CD14-positive monocyte (primary cell): ENCODE measurements around the gene FRA10AC1. TPM values are rescaled to one million over a fixed set of nuclear protein-coding genes. Genes with fewer than 3 reads are reported as not detected.

Experiments used
- DNase-seq, 3 donors: peaks; one replicate each; pipeline ENCODE4 v3.0.0-alpha.2; 2011 to 2022
- H2AFZ ChIP-seq: 2 replicates; pipeline ENCODE4 v1.6.0; 2012; ENCODE audit warnings: mild to moderate bottlenecking, low read depth, low read length, inconsistent platforms; ENCODE audit not compliant: insufficient read depth, poor library complexity, severe bottlenecking
- H3K27ac ChIP-seq, 2 donors: 1 replicate in 1 of 2; 2 replicates in 1 of 2; pipeline ENCODE4 v1.5.1; 2012 to 2013; ENCODE audit warnings: low read length in 2 of 2, control low read depth in 1 of 2, inconsistent platforms in 1 of 2, low read depth in 1 of 2, mild to moderate bottlenecking in 1 of 2
- H3K27me3 ChIP-seq, 2 donors: one replicate each; pipeline versions ENCODE4 v1.6.0 to v1.6.1; 2011 to 2013; ENCODE audit warnings: low read length in 2 of 2; ENCODE audit not compliant: control insufficient read depth in 2 of 2, insufficient read depth in 2 of 2
- H3K36me3 ChIP-seq, 2 donors: replicated peaks in 1 of 2; 1 replicate in 1 of 2; 2 replicates in 1 of 2; pipeline versions ENCODE4 v1.5.1 to v1.6.1; 2012 to 2013; ENCODE audit warnings: low read length in 2 of 2, control low read depth in 1 of 2, inconsistent platforms in 1 of 2, mild to moderate bottlenecking in 1 of 2; ENCODE audit not compliant: insufficient read depth in 2 of 2, control insufficient read depth in 1 of 2
- H3K4me1 ChIP-seq, 2 donors: 1 replicate in 1 of 2; 2 replicates in 1 of 2; pipeline versions ENCODE4 v1.5.1 to v1.6.1; 2012 to 2013; ENCODE audit warnings: low read length in 2 of 2, control low read depth in 1 of 2, inconsistent platforms in 1 of 2, mild to moderate bottlenecking in 1 of 2, moderate library complexity in 1 of 2; ENCODE audit not compliant: insufficient read depth in 2 of 2, control insufficient read depth in 1 of 2
- H3K4me2 ChIP-seq: replicated peaks from 2 replicates; pipeline ENCODE3; 2012; ENCODE audit warnings: low read length, moderate library complexity, mild to moderate bottlenecking; ENCODE audit not compliant: poor library complexity, severe bottlenecking; ENCODE audit errors: extremely low read depth
- H3K4me3 ChIP-seq, 3 experiments: fragments of 200-600 bp in 1 of 3; sonication (generic) in 1 of 3; replicated peaks in 1 of 3; 1 replicate in 2 of 3; 2 replicates in 1 of 3; pipeline ENCODE4 v1.5.1; 2011 to 2013; ENCODE audit warnings: low read length in 3 of 3, mild to moderate bottlenecking in 3 of 3, control low read depth in 2 of 3, low read depth in 2 of 3, inconsistent platforms in 1 of 3, moderate library complexity in 1 of 3
- H3K79me2 ChIP-seq: 2 replicates; pipeline ENCODE4 v1.6.0; 2012; ENCODE audit warnings: mild to moderate bottlenecking, control low read depth, inconsistent platforms, low read length, moderate library complexity; ENCODE audit not compliant: insufficient read depth
- H3K9ac ChIP-seq: 2 replicates; pipeline ENCODE4 v1.6.0; 2017; ENCODE audit warnings: low read length, mild to moderate bottlenecking; ENCODE audit not compliant: insufficient read depth, poor library complexity, severe bottlenecking
- H3K9me3 ChIP-seq, 2 donors: replicated peaks in 1 of 2; 1 replicate in 1 of 2; 2 replicates in 1 of 2; pipeline versions ENCODE4 v1.5.1 to v1.6.1; 2012 to 2013; ENCODE audit warnings: low read length in 2 of 2, control low read depth in 1 of 2; ENCODE audit not compliant: control insufficient read depth in 1 of 2, insufficient read depth in 1 of 2
- H4K20me1 ChIP-seq: 2 replicates; pipeline ENCODE4 v1.6.0; 2012; ENCODE audit warnings: mild to moderate bottlenecking, low read length, control low read depth, moderate library complexity; ENCODE audit not compliant: insufficient read depth
- H3K27ac Mint-ChIP-seq, 7 donors: one replicate each; pipeline ENCODE4 v1.8.0; 2020; ENCODE audit warnings: mild to moderate bottlenecking in 7 of 7, mixed read lengths in 7 of 7, moderate library complexity in 6 of 7, inconsistent platforms in 2 of 7
- H3K27me3 Mint-ChIP-seq, 3 donors: one replicate each; pipeline ENCODE4 v1.8.0; 2021 to 2022; ENCODE audit warnings: low read depth in 3 of 3, mild to moderate bottlenecking in 3 of 3, mixed read lengths in 3 of 3, moderate library complexity in 3 of 3, inconsistent platforms in 1 of 3
- H3K36me3 Mint-ChIP-seq, 2 donors: one replicate each; pipeline ENCODE4 v1.8.0; 2020; ENCODE audit warnings: mixed read lengths in 2 of 2, inconsistent platforms in 1 of 2, mild to moderate bottlenecking in 1 of 2
- H3K4me1 Mint-ChIP-seq: one replicate; pipeline ENCODE4 v1.8.0; 2020; ENCODE audit warnings: mild to moderate bottlenecking, mixed read lengths
- H3K4me3 Mint-ChIP-seq, 2 donors: one replicate each; pipeline ENCODE4 v1.8.0; 2020; ENCODE audit warnings: mild to moderate bottlenecking in 2 of 2, mixed read lengths in 2 of 2, moderate library complexity in 1 of 2
- H3K9me3 Mint-ChIP-seq, 7 donors: one replicate each; pipeline ENCODE4 v1.8.0; 2020 to 2022; ENCODE audit warnings: mixed read lengths in 7 of 7, mild to moderate bottlenecking in 6 of 7, moderate library complexity in 6 of 7, inconsistent platforms in 2 of 7
- CTCF ChIP-seq: fragments of 200-600 bp; IDR thresholded peaks from one replicate; pipeline ENCODE4 v1.8.0; 2022; ENCODE audit warnings: antibody characterized with exemption, mild to moderate bottlenecking
- WGBS: methylation state at CpG from one replicate; pipeline ENCODE4 v1.1.5; 2013; ENCODE audit warnings: missing lambda C conversion rate; ENCODE audit not compliant: insufficient coverage; 5-methylcytosine and 5-hydroxymethylcytosine counted together
- intact Hi-C, 2 donors: fragments of 100-400 bp; cut with micrococcal nuclease; formaldehyde crosslinking; loops; one replicate each; pipeline versions ENCODE4 v1.15.0 to v1.15.1; 2023
- polyA plus RNA-seq, 3 donors: library from polyadenylated mRNA; depleted of rRNA in 1 of 3; unstranded in 2 of 3; stranded (reverse) in 1 of 3; fragments of 300-500 nt in 2 of 3; fragments of >200 nt in 1 of 3; fragmentation: Illumina TruSeq in 2 of 3; gene quantifications; 1 replicate in 2 of 3; 2 replicates in 1 of 3; pipeline ENCODE4 v1.2.3, GENCODE V29; 2012 to 2021

Gene FRA10AC1
- polyA plus RNA-seq, 3 donors, result 0.95 to 7.2 (median 2.0) TPM

GRCh38 chr10:93746844-93747284 is 44.5 kb upstream of the FRA10AC1 start:
- Histone ChIP-seq H3K79me2 (no peaks in the 10 kb centered on the region), H3K27ac (peak overlapping the region; percentile 45 to 49), H3K27me3 (peaks cover 0 to 6% of the 10 kb centered on the region in 2 donors), H3K9ac (no peak overlapping the region), H2AFZ (peak overlapping the region; percentile 7), H3K4me3 (peak overlapping the region in 1 of 3 experiments; percentile 10), H3K9me3 (no peaks in the 10 kb centered on the region), H4K20me1 (no peaks in the 10 kb centered on the region), H3K4me2 (peak overlapping the region; percentile 52), H3K36me3 (no peaks in the 10 kb centered on the region), H3K4me1 (peaks cover 55 to 59% of the 10 kb centered on the region in 2 donors)
- H3K4me1 Mint-ChIP-seq, result peaks cover 46% of the 10 kb centered on the region
- peaks cover 1 to 3% (median 3%) of the 10 kb centered on the region in 3 donors for H3K27me3 Mint-ChIP-seq
- peak overlapping the region; percentile 55 to 84 (median 72) for H3K27ac Mint-ChIP-seq
- intact Hi-C loops, result no loop called here
- no peak for TF ChIP-seq CTCF
- 50% methylated on average over 3 of the region's 4 CpGs for WGBS
- peaks cover 0 to 2% (median 0%) of the 10 kb centered on the region in 7 donors for H3K9me3 Mint-ChIP-seq
- H3K4me3 Mint-ChIP-seq, result peak overlapping the region in 1 of 2 donors; percentile 61
- no peak for DNase-seq
- no peaks in the 10 kb centered on the region for H3K36me3 Mint-ChIP-seq

GRCh38 chr10:93745408-93746065 is 43.1 kb upstream of the FRA10AC1 start:
- Histone ChIP-seq H4K20me1 (no peaks in the 10 kb centered on the region), H2AFZ (no peak overlapping the region), H3K79me2 (no peaks in the 10 kb centered on the region), H3K4me3 (no peak overlapping the region), H3K4me1 (peaks cover 66 to 67% of the 10 kb centered on the region in 2 donors), H3K4me2 (no peak overlapping the region), H3K27ac (no peak overlapping the region), H3K9me3 (no peaks in the 10 kb centered on the region), H3K27me3 (peaks cover 0 to 3% of the 10 kb centered on the region in 2 donors), H3K36me3 (no peaks in the 10 kb centered on the region), H3K9ac (no peak overlapping the region)
- intact Hi-C loops, result no loop called here
- Mint-ChIP-seq H3K4me1 (peaks cover 54% of the 10 kb centered on the region), H3K9me3 (no peaks in the 10 kb centered on the region), H3K27ac (peak overlapping the region in 3 of 7 donors; percentile 8 to 80 (median 43)), H3K36me3 (no peaks in the 10 kb centered on the region), H3K27me3 (peaks cover 0 to 4% (median 3%) of the 10 kb centered on the region in 3 donors), H3K4me3 (no peak overlapping the region)
- DNase-seq, result peak; percentile 13 to 58 (median 21)
- peak; percentile 17 for TF ChIP-seq CTCF
- WGBS, result no CpG with 5 or more reads among the region's 9 CpGs
